Cardiac septum (tissue), 1 donor: ENCODE measurements around the gene AFF2. TPM values are rescaled to one million over a fixed set of nuclear protein-coding genes. Genes with fewer than 3 reads are reported as not detected.

Experiments used
- DNase-seq: peaks from one replicate; pipeline ENCODE4 v3.0.0-alpha.2; 2020; ENCODE audit warnings: low spot score
- intact Hi-C: fragments of 100-400 bp; cut with DNase I; formaldehyde crosslinking; loops from one replicate; pipeline ENCODE4 v1.14.0; 2022
- total RNA-seq: library from RNA; stranded (reverse); fragmentation: NEBNext Ultra II Directional; extraction: Animal tissue kit (Norgen Biotek cat#: 25700); gene quantifications from one replicate; pipeline ENCODE4 v1.2.1, GENCODE V29; 2021
- donor health status: DM: no; HTN: no; CAD: no.

The AFF2 gene
- total RNA-seq, 1 donor from 2014 or later = 0.67 TPM

- no peak for DNase-seq
- intact Hi-C loops = no loop called here
Observed at GRCh38 chrX:148940411-148940996, 440.1 kb downstream of the AFF2 start.

- intact Hi-C loops = no loop called here
- no peak for DNase-seq
Observed at GRCh38 chrX:148942754-148943153, 442.3 kb downstream of the AFF2 start.

GRCh38 chrX:148947399-148947975, 447.1 kb downstream of the AFF2 start:
- intact Hi-C loops = no loop called here
- DNase-seq = no peak

- no peak for DNase-seq
- intact Hi-C loops = no loop called here
Observed at GRCh38 chrX:148956352-148956751, 455.9 kb downstream of the AFF2 start.

- intact Hi-C loops = no loop called here
- DNase-seq = no peak
Observed at GRCh38 chrX:148958901-148959300, 458.5 kb downstream of the AFF2 start.

- DNase-seq = no peak
- intact Hi-C loops = no loop called here
Observed at GRCh38 chrX:148960060-148960459, 459.6 kb downstream of the AFF2 start.

- intact Hi-C loops = no loop called here
- no peak for DNase-seq
Observed at GRCh38 chrX:148961985-148962384, 461.6 kb downstream of the AFF2 start.

- intact Hi-C loops = no loop called here
- DNase-seq = no peak
Observed at GRCh38 chrX:148976571-148977400, 476.4 kb downstream of the AFF2 start.

GRCh38 chrX:148979786-148980185, 479.4 kb downstream of the AFF2 start:
- no peak for DNase-seq
- intact Hi-C loops = no loop called here

GRCh38 chrX:148984238-148984637, 483.8 kb downstream of the AFF2 start:
- intact Hi-C loops = no loop called here
- no peak for DNase-seq

- intact Hi-C loops = no loop called here
- DNase-seq = no peak
Observed at GRCh38 chrX:148991502-148991901, 491.1 kb downstream of the AFF2 start.

- DNase-seq = no peak
- intact Hi-C loops = no loop called here
Observed at GRCh38 chrX:148995661-148996060, 495.2 kb downstream of the AFF2 start.

- intact Hi-C loops = no loop called here
Observed at GRCh38 chrX:149002320-149002719, 501.9 kb downstream of the AFF2 start.

GRCh38 chrX:149003863-149004660, 503.6 kb downstream of the AFF2 start:
- no peak for DNase-seq
- intact Hi-C loops = no loop called here

More at GRCh38 chrX:149002320-149002719, 501.9 kb downstream of the AFF2 start:
- no peak for DNase-seq

- DNase-seq = no peak
- intact Hi-C loops = no loop called here
Observed at GRCh38 chrX:149004936-149005335, 504.5 kb downstream of the AFF2 start.

GRCh38 chrX:149006235-149006634, 505.8 kb downstream of the AFF2 start:
- DNase-seq = no peak
- intact Hi-C loops = no loop called here

- no peak for DNase-seq
Observed at GRCh38 chrX:149007423-149007822, 507.0 kb downstream of the AFF2 start.

GRCh38 chrX:149010013-149010852, 509.8 kb downstream of the AFF2 start:
- intact Hi-C loops = no loop called here
- no peak for DNase-seq

More at GRCh38 chrX:149007423-149007822, 507.0 kb downstream of the AFF2 start:
- intact Hi-C loops = no loop called here

GRCh38 chrX:149010853-149011224, 510.4 kb downstream of the AFF2 start:
- intact Hi-C loops = no loop called here
- DNase-seq = no peak
